GM21723 (cell line): ENCODE measurements around the gene PSMG4.
A peak's percentile ranks its signal among the peaks of the same experiment; 100 is the strongest.

ENCODE experiments used
- ATAC-seq: cut with Tn5 transposase; IDR thresholded peaks from one replicate; pipeline ENCODE4 v1.9.1; 2021; ENCODE audit warnings: mild to moderate bottlenecking, moderate library complexity; ENCODE audit not compliant: unreplicated experiment

The PSMG4 gene

GRCh38 chr6:3250231-3250675, 8.5 kb upstream of the PSMG4 start:
- no peak for ATAC-seq

- ATAC-seq: peak; percentile 89
Observed at GRCh38 chr6:3251462-3252314, 7.1 kb upstream of the PSMG4 start.

- ATAC-seq: no peak
Observed at GRCh38 chr6:3252369-3252768, 6.4 kb upstream of the PSMG4 start.

GRCh38 chr6:3252861-3253596, 5.7 kb upstream of the PSMG4 start:
- no peak for ATAC-seq

GRCh38 chr6:3253597-3253961, 5.2 kb upstream of the PSMG4 start:
- no peak for ATAC-seq

GRCh38 chr6:3258201-3258600, 546 bp upstream of the PSMG4 start:
- ATAC-seq: no peak

- ATAC-seq: peak; percentile 35
Observed at GRCh38 chr6:3259491-3259958, 778 bp downstream of the PSMG4 start.

- ATAC-seq: no peak
Observed at GRCh38 chr6:3260296-3260695, 1.5 kb downstream of the PSMG4 start.

GRCh38 chr6:3260772-3261517, 2.2 kb downstream of the PSMG4 start:
- no peak for ATAC-seq

GRCh38 chr6:3261518-3261820, 2.7 kb downstream of the PSMG4 start:
- ATAC-seq: no peak

- no peak for ATAC-seq
Observed at GRCh38 chr6:3261921-3262320, 3.2 kb downstream of the PSMG4 start.

GRCh38 chr6:3263096-3263495, 4.3 kb downstream of the PSMG4 start:
- ATAC-seq: no peak

- no peak for ATAC-seq
Observed at GRCh38 chr6:3264356-3264755, 5.6 kb downstream of the PSMG4 start.

GRCh38 chr6:3265671-3266070, 6.9 kb downstream of the PSMG4 start:
- no peak for ATAC-seq

- ATAC-seq: no peak
Observed at GRCh38 chr6:3266170-3266569, 7.4 kb downstream of the PSMG4 start.

- no peak for ATAC-seq
Observed at GRCh38 chr6:3267162-3267561, 8.4 kb downstream of the PSMG4 start.

GRCh38 chr6:3268680-3269079, 9.9 kb downstream of the PSMG4 start:
- no peak for ATAC-seq

- no peak for ATAC-seq
Observed at GRCh38 chr6:3269281-3269975, 10.7 kb downstream of the PSMG4 start.

- no peak for ATAC-seq
Observed at GRCh38 chr6:3270258-3270657, 11.5 kb downstream of the PSMG4 start.

- ATAC-seq: no peak
Observed at GRCh38 chr6:3271756-3272155, 13.0 kb downstream of the PSMG4 start.
